Heart left ventricle (tissue), 16 donors: ENCODE data around the gene MAPKAP1. TPM values are rescaled to one million over a fixed set of nuclear protein-coding genes. Genes with fewer than 3 reads are reported as not detected.
"Not testable (repeated sequence)": the region's sequence is repeated elsewhere in the genome, so short reads cannot be mapped to it uniquely, and the experiment has no call there.

Experiments
- ATAC-seq, 4 donors: fragments of 200-7000 bp; cut with Tn5 transposase; one replicate each; pipeline ENCODE4 v1.9.1; 2020 to 2022; ENCODE audit warnings: moderate library complexity in 4 of 4, mild to moderate bottlenecking in 3 of 4, moderate number of reproducible peaks in 1 of 4
- DNase-seq, 5 donors: peaks; one replicate each; pipeline ENCODE4 v3.0.0-alpha.2; 2020
- H3K27ac ChIP-seq, 12 donors: fragments of 200-600 bp; sonication (generic) in 4 of 12; one replicate each; pipeline versions ENCODE4 v1.5.0 to v1.8.0; 2016 to 2022; ENCODE audit warnings: mild to moderate bottlenecking in 2 of 12
- H3K27me3 ChIP-seq, 9 donors: fragments of 200-600 bp; sonication (generic) in 2 of 9; one replicate each; pipeline versions ENCODE4 v1.5.1 to v1.8.0; 2016 to 2022; ENCODE audit warnings: mild to moderate bottlenecking in 3 of 9
- H3K36me3 ChIP-seq, 9 donors: fragments of 200-600 bp; sonication (generic) in 2 of 9; one replicate each; pipeline versions ENCODE4 v1.5.0 to v1.8.0; 2018 to 2022; ENCODE audit warnings: mild to moderate bottlenecking in 2 of 9
- H3K4me1 ChIP-seq, 12 donors: fragments of 200-600 bp; sonication (generic) in 4 of 12; one replicate each; pipeline versions ENCODE4 v1.5.0 to v1.8.0; 2016 to 2022; ENCODE audit warnings: mild to moderate bottlenecking in 3 of 12
- H3K4me3 ChIP-seq, 12 donors: fragments of 200-600 bp; sonication (generic) in 4 of 12; one replicate each; pipeline versions ENCODE4 v1.5.0 to v1.8.0; 2017 to 2022; ENCODE audit warnings: mild to moderate bottlenecking in 9 of 12, moderate library complexity in 4 of 12
- H3K9me3 ChIP-seq, 12 donors: fragments of 200-600 bp; sonication (generic) in 4 of 12; one replicate each; pipeline versions ENCODE4 v1.5.0 to v1.8.0; 2016 to 2022; ENCODE audit warnings: mild to moderate bottlenecking in 1 of 12
- POLR2A ChIP-seq, 2 donors: fragments of 450-650 bp; IDR thresholded peaks; one replicate each; pipeline ENCODE4 v1.6.1; 2017; ENCODE audit warnings: antibody characterized with exemption in 2 of 2, mild to moderate bottlenecking in 2 of 2, moderate library complexity in 2 of 2
- WGBS, 4 donors: extraction: QIAGEN DNeasy Blood & Tissue Kit in 2 of 4; methylation state at CpG; one replicate each; pipeline versions ENCODE4 v1.1.5 to v1.1.7; 2013 to 2018; 5-methylcytosine and 5-hydroxymethylcytosine counted together
- intact Hi-C, 10 donors: fragments of 100-400 bp; cut with DNase I; formaldehyde crosslinking; loops; one replicate each; pipeline versions ENCODE4 v1.11.1 to v1.14.2; 2022
- polyA plus RNA-seq, 2 donors: library from polyadenylated mRNA; stranded (reverse); fragments of 200-250 nt; gene quantifications; one replicate each; pipeline ENCODE4 v1.2.3, GENCODE V29; 2013
- total RNA-seq, 9 donors: library from RNA; depleted of rRNA in 2 of 9; stranded (reverse); fragments of >200 nt in 2 of 9; fragmentation: NEBNext Ultra II Directional in 3 of 9; extraction: Animal tissue kit (Norgen Biotek cat#: 25700) in 3 of 9; gene quantifications; one replicate each; pipeline versions ENCODE4 v1.1.0 to v1.2.4, GENCODE V29; 2016 to 2023
- TF ChIP-seq, protein P1 (sequence below), 12 donors: fragments of 200-600 bp; sonication (generic) in 4 of 12; IDR thresholded peaks; one replicate each; pipeline versions ENCODE4 v1.5.0 to v1.8.0; 2018 to 2022; ENCODE audit warnings: antibody characterized with exemption in 12 of 12, mild to moderate bottlenecking in 5 of 12
- donor health status: ischemic (EF 13 %, LVEDD 7.1; RV severe dilation, severe dysfunction).
- donor health status: healthy with polysubstance abuse.
- donor health status: DM: no; HTN: yes; CAD: no.
- donor health status: DM: no; HTN: no; CAD: no.
- donor health status: ischemic (EF 25% LVEDD 6.9; RV normal size, moderate dysfunction).
- donor health status: ischemic (EF 25% LVEDD 5.7; RV mildly dilated, moderate dysfunction).
- donor health status: healthy.
- donor health status: DM: yes; HTN: yes; CAD: no.
- donor health status: ischemic (EF 35%, LVEDD 5.7; RV mildly dilated, moderate dysfunction).
- donor health status: nonischemic (EF 11% LVEDD 7.7; RV severe dilation, severe dysfunction).
- donor health status: DM: yes; HTN: yes; CAD: no.
- donor health status: PGD.
- donor health status: ischemic (EF 29% LVEDD 5.4; RV normal size, mild dysfunction).
- donor health status: nonischemic (EF 23%, LVEDD 6.1; RV moderate dilation, normal function).

MAPKAP1 gene
- total and polyA plus RNA-seq, 11 donors: 76.2 to 145 (median 124) TPM

DNA sequence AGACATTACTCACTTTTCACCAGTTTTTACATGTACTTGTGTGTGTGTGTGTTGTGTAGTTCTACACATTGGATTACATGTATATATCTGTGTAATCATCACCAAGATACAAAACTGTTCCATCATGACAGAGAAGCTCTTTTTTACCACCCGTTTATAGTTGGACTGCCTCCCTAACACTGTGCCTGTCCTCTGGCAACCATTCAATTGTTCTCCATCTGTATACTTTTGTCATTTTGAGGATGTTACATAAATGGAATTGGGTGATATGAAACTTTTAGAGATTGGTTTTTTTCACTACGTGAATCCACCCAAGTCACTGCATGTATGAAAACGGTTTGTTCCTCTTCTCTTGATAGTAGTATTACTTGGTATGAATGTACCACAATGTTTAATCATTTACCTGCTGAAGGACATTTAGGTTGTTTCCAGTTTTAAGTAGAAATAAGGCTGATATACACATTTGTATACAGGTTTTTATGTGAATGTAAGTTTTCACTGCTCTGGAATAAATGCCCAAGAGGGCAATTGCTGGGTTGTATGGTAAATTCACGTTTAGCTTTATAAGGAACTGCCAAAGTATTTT is 126.2 kb downstream of the MAPKAP1 start:
- Histone ChIP-seq H3K27ac (no peak overlapping the region), H3K36me3 (peaks cover 0 to 20% (median 13%) of the 10 kb centered on the region in 9 donors), H3K27me3 (no peaks in the 10 kb centered on the region), H3K4me3 (no peak overlapping the region), H3K4me1 (peaks cover 0 to 1% (median 0%) of the 10 kb centered on the region in 12 donors), H3K9me3 (no peaks in the 10 kb centered on the region)
- DNase-seq: no peak
- intact Hi-C loops: no loop called here
- no peak for ATAC-seq
- no peak for TF ChIP-seq POLR2A (IDR thresholded peaks at IDR 0.05)
- TF ChIP-seq, protein P1, sequence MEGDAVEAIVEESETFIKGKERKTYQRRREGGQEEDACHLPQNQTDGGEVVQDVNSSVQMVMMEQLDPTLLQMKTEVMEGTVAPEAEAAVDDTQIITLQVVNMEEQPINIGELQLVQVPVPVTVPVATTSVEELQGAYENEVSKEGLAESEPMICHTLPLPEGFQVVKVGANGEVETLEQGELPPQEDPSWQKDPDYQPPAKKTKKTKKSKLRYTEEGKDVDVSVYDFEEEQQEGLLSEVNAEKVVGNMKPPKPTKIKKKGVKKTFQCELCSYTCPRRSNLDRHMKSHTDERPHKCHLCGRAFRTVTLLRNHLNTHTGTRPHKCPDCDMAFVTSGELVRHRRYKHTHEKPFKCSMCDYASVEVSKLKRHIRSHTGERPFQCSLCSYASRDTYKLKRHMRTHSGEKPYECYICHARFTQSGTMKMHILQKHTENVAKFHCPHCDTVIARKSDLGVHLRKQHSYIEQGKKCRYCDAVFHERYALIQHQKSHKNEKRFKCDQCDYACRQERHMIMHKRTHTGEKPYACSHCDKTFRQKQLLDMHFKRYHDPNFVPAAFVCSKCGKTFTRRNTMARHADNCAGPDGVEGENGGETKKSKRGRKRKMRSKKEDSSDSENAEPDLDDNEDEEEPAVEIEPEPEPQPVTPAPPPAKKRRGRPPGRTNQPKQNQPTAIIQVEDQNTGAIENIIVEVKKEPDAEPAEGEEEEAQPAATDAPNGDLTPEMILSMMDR (IDR thresholded peaks at IDR 0.05): no peak
- 89 to 94% (median 92%) methylated on average over 4 of the region's 4 CpGs for WGBS, 4 donors

DNA sequence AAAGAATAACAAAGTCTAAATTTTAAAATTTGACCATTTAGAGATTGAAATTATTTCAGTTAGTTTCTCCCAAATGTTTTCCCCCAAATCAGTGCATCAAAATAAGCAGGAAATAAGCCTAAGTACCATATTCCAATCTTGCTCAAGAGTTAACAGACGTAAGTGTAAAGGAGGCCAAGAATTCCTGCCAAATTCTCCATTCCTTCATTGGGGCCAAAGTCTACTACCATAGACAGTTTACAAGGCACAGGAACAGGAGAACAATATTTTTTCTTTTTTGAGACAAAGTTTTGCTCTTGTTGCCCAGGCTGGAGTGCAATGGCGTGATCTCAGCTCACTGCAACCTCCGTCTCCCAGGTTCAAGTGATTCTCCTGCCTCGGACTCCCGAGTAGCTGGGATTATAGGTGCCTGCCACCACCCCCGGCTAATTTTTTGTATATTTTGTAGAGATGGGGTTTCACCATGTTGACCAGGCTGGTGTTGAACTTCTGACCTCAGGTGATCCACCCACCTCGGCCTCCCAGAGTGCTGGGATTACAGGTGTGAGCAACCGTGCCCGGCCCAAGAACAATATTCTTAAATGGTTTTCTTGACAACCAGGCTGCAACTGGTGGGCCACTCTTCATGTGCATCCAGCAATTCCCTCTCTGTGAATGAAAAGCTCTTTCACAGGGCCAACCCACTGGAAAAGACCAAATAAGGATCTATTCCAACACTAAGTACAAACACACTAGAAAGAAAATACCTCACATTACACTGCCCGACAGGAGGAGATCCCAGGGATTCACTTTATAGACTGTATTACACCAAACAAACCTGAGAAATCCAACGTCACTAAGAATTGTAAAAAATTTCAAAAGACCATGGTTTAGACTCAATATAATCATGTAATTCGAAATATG is 127.7 kb downstream of the MAPKAP1 start:
- Histone ChIP-seq H3K36me3 (peaks cover 0 to 12% (median 5%) of the 10 kb centered on the region in 9 donors), H3K9me3 (no peaks in the 10 kb centered on the region), H3K27me3 (no peaks in the 10 kb centered on the region), H3K27ac (no peak overlapping the region), H3K4me3 (no peak overlapping the region), H3K4me1 (no peaks in the 10 kb centered on the region)
- 88 to 94% (median 94%) methylated on average over 12 of the region's 12 CpGs for WGBS, 4 donors
- TF ChIP-seq, protein P1 (IDR thresholded peaks at IDR 0.05): no peak
- TF ChIP-seq POLR2A (IDR thresholded peaks at IDR 0.05): no peak
- no peak for ATAC-seq
- intact Hi-C loops: no loop called here
- DNase-seq: no peak

- DNase-seq (no peak), ATAC-seq (no peak)
- H3K27ac ChIP-seq: no peak overlapping the region
- H3K4me1 ChIP-seq: peaks cover 0 to 3% (median 0%) of the 10 kb centered on the region in 12 donors
- WGBS, 4 donors: 91 to 94% (median 92%) methylated on average over 2 of the region's 2 CpGs
- H3K27me3 ChIP-seq: no peaks in the 10 kb centered on the region
- H3K4me3 ChIP-seq: no peak overlapping the region
- peaks cover 0 to 19% (median 8%) of the 10 kb centered on the region in 12 donors for H3K9me3 ChIP-seq
- TF ChIP-seq, protein P1 (IDR thresholded peaks at IDR 0.05): no peak
- TF ChIP-seq POLR2A (IDR thresholded peaks at IDR 0.05): no peak
- H3K36me3 ChIP-seq: no peaks in the 10 kb centered on the region
- intact Hi-C loops: no loop called here
These were observed 132.7 kb downstream of the MAPKAP1 start for GRCh38 chr9:125574126-125574877.

DNA sequence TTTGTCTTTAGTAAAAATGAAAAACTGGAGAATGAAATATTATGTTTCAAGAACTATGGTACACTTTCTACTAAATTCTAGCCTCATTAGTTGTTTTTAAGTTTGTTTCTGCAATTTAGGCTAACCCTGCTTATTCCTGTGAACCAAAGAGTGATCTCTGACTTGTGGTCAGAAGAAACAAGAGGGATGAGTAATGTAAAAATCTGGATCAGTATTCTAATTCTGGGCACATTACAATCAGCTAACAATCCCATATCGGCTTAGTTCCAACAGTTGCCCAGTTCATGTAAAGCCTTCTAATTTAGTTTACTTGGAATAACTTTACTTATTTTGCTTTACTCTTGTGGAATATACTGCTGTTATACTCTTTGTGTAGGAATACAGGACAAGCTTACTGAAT is 134.5 kb downstream of the MAPKAP1 start:
- 96 to 98% (median 96%) methylated on average over 1 of the region's 1 CpG for WGBS, 4 donors
- DNase-seq, H3K27ac ChIP-seq, ATAC-seq, H3K27me3 ChIP-seq, intact Hi-C loops, H3K4me3 ChIP-seq, H3K36me3 ChIP-seq: not testable (repeated sequence)
- Histone ChIP-seq H3K4me1 (peaks cover 0 to 11% (median 4%) of the 10 kb centered on the region in 12 donors), H3K9me3 (peaks cover 0 to 19% (median 8%) of the 10 kb centered on the region in 12 donors)

DNA sequence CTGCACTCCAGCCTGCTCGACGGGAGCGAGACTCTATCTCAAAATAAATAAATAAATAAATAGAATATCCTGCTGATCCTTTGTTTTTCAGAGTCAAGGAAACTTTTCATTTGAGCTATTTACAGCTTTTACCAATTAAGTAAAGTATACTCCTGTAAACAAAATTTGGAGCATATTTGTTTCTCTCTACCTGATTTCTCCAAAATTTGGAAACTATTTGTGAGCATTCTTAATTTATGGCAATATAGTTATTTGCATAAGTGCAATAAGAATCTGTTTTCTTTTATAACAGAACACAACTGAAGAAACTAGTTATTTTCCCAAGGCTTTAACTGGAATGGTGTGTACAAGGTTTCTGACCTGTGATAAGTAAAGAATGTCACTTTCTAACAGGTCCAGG is 135.2 kb downstream of the MAPKAP1 start:
- H3K4me3 ChIP-seq, H3K36me3 ChIP-seq, intact Hi-C loops, H3K27ac ChIP-seq, DNase-seq, ATAC-seq, H3K27me3 ChIP-seq: not testable (repeated sequence)
- Histone ChIP-seq H3K4me1 (peaks cover 0 to 11% (median 4%) of the 10 kb centered on the region in 12 donors), H3K9me3 (peaks cover 0 to 19% (median 8%) of the 10 kb centered on the region in 12 donors)
- 96 to 100% (median 98%) methylated on average over 3 of the region's 3 CpGs for WGBS, 4 donors
